Vagina (tissue), 2 donors: ENCODE results near the gene CNST. TPM values are rescaled to one million over a fixed set of nuclear protein-coding genes. Genes with fewer than 3 reads are reported as not detected.
"Not testable (repeated sequence)": the region's sequence is repeated elsewhere in the genome, so short reads cannot be mapped to it uniquely, and the experiment has no call there.

ENCODE experiments used
- DNase-seq, 2 donors: peaks; one replicate each; pipeline ENCODE4 v3.0.0-alpha.2; 2017; ENCODE audit errors: extremely low spot score in 2 of 2
- H3K27ac ChIP-seq: fragments of 200-600 bp; sonication (generic); one replicate; pipeline ENCODE4 v1.5.1; 2019
- H3K27me3 ChIP-seq: fragments of 200-600 bp; sonication (generic); one replicate; pipeline ENCODE4 v1.5.1; 2019
- H3K36me3 ChIP-seq, 2 donors: fragments of 200-600 bp; sonication (generic); one replicate each; pipeline ENCODE4 v1.5.1; 2017 to 2019
- H3K4me1 ChIP-seq: fragments of 200-600 bp; sonication (generic); one replicate; pipeline ENCODE4 v1.5.1; 2019
- H3K4me3 ChIP-seq, 2 donors: fragments of 200-600 bp; sonication (generic); 1 replicate in 1 of 2; 2 replicates in 1 of 2; pipeline ENCODE4 v1.5.1; 2016 to 2019
- H3K9me3 ChIP-seq: fragments of 200-600 bp; sonication (generic); one replicate; pipeline ENCODE4 v1.5.1; 2019
- CTCF ChIP-seq, 3 experiments: fragments of 450-650 bp in 2 of 3; fragments of 200-600 bp in 1 of 3; sonication (generic) in 1 of 3; IDR thresholded peaks; one replicate each; pipeline ENCODE4 v1.5.1; 2017 to 2019; ENCODE audit warnings: antibody characterized with exemption in 3 of 3, mild to moderate bottlenecking in 2 of 3, moderate library complexity in 2 of 3
- POLR2A ChIP-seq, 2 donors: fragments of 450-650 bp; IDR thresholded peaks; one replicate each; pipeline ENCODE4 v1.6.1; 2017; ENCODE audit warnings: antibody characterized with exemption in 2 of 2, mild to moderate bottlenecking in 2 of 2, moderate library complexity in 2 of 2
- POLR2AphosphoS5 ChIP-seq, 2 donors: sonication (generic); formaldehyde crosslinking; IDR thresholded peaks; one replicate each; pipeline ENCODE4 v1.9.0; 2017; ENCODE audit warnings: antibody characterized with exemption in 2 of 2, mild to moderate bottlenecking in 2 of 2, low read depth in 1 of 2; ENCODE audit not compliant: insufficient read depth in 1 of 2
- intact Hi-C: fragments of 100-400 bp; cut with DNase I; formaldehyde crosslinking; loops from one replicate; pipeline ENCODE4 v1.15.1; 2023
- total RNA-seq: library from RNA; depleted of rRNA; stranded (reverse); fragments of >200 nt; gene quantifications from one replicate; pipeline ENCODE4 v1.2.3, GENCODE V29; 2016

CNST gene
- total RNA-seq, 1 donor from 2014 or later: 20.6 TPM

- Histone ChIP-seq H3K27ac (no peak overlapping the region), H3K27me3 (no peaks in the 10 kb centered on the region), H3K9me3 (no peaks in the 10 kb centered on the region), H3K36me3 (peaks cover 0 to 66% of the 10 kb centered on the region in 2 donors), H3K4me3 (no peak overlapping the region), H3K4me1 (no peaks in the 10 kb centered on the region)
- intact Hi-C loops: no loop called here
- DNase-seq: no peak
- TF ChIP-seq CTCF (IDR thresholded peaks at IDR 0.05) (no peak), POLR2A (IDR thresholded peaks at IDR 0.05) (no peak), POLR2AphosphoS5 (IDR thresholded peaks at IDR 0.05; ENCODE audit: insufficient read depth in 1 of 2, low read depth in 1 of 2) (no peak)
Measured at GRCh38 chr1:246554201-246554600, 12.1 kb upstream of the CNST start.

GRCh38 chr1:246558041-246558440 lies 8.2 kb upstream of the CNST start:
- no peaks in the 10 kb centered on the region for H3K27me3 ChIP-seq
- no peaks in the 10 kb centered on the region for H3K9me3 ChIP-seq
- H3K27ac ChIP-seq: no peak overlapping the region
- no peak for TF ChIP-seq POLR2AphosphoS5 (IDR thresholded peaks at IDR 0.05; ENCODE audit: insufficient read depth in 1 of 2, low read depth in 1 of 2)
- no peak for TF ChIP-seq POLR2A (IDR thresholded peaks at IDR 0.05)
- TF ChIP-seq CTCF (IDR thresholded peaks at IDR 0.05): no peak
- H3K4me1 ChIP-seq: no peaks in the 10 kb centered on the region
- H3K4me3 ChIP-seq: no peak overlapping the region
- intact Hi-C loops: no loop called here
- peaks cover 0 to 59% of the 10 kb centered on the region in 2 donors for H3K36me3 ChIP-seq
- DNase-seq: no peak

GRCh38 chr1:246559310-246559709 lies 6.9 kb upstream of the CNST start:
- no peak overlapping the region for H3K27ac ChIP-seq
- intact Hi-C loops: no loop called here
- H3K4me1 ChIP-seq: peaks cover 7% of the 10 kb centered on the region
- no peaks in the 10 kb centered on the region for H3K9me3 ChIP-seq
- no peaks in the 10 kb centered on the region for H3K27me3 ChIP-seq
- TF ChIP-seq CTCF (IDR thresholded peaks at IDR 0.05) (no peak), POLR2AphosphoS5 (IDR thresholded peaks at IDR 0.05; ENCODE audit: insufficient read depth in 1 of 2, low read depth in 1 of 2) (no peak), POLR2A (IDR thresholded peaks at IDR 0.05) (no peak)
- no peak overlapping the region for H3K4me3 ChIP-seq
- DNase-seq: no peak
- H3K36me3 ChIP-seq: peaks cover 0 to 62% of the 10 kb centered on the region in 2 donors

- peaks cover 19% of the 10 kb centered on the region for H3K4me1 ChIP-seq
- not testable (repeated sequence) for H3K4me3 ChIP-seq, DNase-seq, H3K27ac ChIP-seq, H3K9me3 ChIP-seq, H3K27me3 ChIP-seq
- H3K36me3 ChIP-seq: peaks cover 0 to 48% of the 10 kb centered on the region in 2 donors
- intact Hi-C loops: loop anchor here (10.0 kb wide), 1 partner anchor 124 kb away; no protein-coding TSS in a partner anchor
Measured at GRCh38 chr1:246560833-246561232, 5.4 kb upstream of the CNST start.

- Histone ChIP-seq H3K36me3 (peaks cover 0 to 21% of the 10 kb centered on the region in 2 donors), H3K9me3 (no peaks in the 10 kb centered on the region), H3K4me3 (peak overlapping the region; percentile 92 to 96), H3K27me3 (no peaks in the 10 kb centered on the region), H3K27ac (peak overlapping the region; percentile 98), H3K4me1 (peaks cover 42% of the 10 kb centered on the region)
- TF ChIP-seq CTCF (IDR thresholded peaks at IDR 0.05): no peak
- no peak for TF ChIP-seq POLR2AphosphoS5 (IDR thresholded peaks at IDR 0.05; ENCODE audit: insufficient read depth in 1 of 2, low read depth in 1 of 2)
- TF ChIP-seq POLR2A (IDR thresholded peaks at IDR 0.05): no peak
- DNase-seq: no peak
- intact Hi-C loops: loop anchor here (10.0 kb wide), 1 partner anchor 120 kb away; no protein-coding TSS in a partner anchor
Measured at GRCh38 chr1:246564839-246565750, 1.2 kb upstream of the CNST start.
